Loucy (cell line): Measurements from ENCODE around the gene ALOX5AP.

Experiments used
- EZH2phosphoT487 ChIP-seq: fragments of 200-600 bp; IDR thresholded peaks from 2 replicates; pipeline ENCODE4 v1.6.1; 2018; ENCODE audit warnings: antibody characterized with exemption, mild to moderate bottlenecking, moderate library complexity, borderline replicate concordance
- TF ChIP-seq, protein P1 (sequence below): fragments of 200-600 bp; sonication (generic); conservative IDR thresholded peaks from 2 replicates; pipeline ENCODE4 v1.5.1; 2014; ENCODE audit warnings: mild to moderate bottlenecking, antibody characterized with exemption, low read length

DNA sequence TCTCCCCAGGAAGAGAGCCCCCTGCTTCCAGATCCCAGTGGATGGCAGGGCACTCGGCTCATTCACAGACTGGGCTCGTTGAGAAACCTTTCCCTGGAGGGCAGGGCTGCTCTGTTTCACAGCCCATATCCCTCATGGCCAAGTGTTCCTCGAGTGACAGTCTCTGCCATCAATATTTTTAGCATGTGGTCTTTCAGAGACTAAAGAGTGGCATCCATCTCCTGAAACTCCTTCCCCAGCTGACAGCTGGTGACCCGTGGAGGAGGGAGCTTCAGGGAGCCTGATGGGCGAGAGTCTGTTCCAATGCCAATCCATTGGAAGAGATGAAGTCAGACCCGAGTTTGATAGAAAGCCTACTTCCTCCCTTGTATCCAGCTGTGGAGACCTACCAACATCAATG lies 30.7 kb upstream of the ALOX5AP start:
- TF ChIP-seq, protein P1, sequence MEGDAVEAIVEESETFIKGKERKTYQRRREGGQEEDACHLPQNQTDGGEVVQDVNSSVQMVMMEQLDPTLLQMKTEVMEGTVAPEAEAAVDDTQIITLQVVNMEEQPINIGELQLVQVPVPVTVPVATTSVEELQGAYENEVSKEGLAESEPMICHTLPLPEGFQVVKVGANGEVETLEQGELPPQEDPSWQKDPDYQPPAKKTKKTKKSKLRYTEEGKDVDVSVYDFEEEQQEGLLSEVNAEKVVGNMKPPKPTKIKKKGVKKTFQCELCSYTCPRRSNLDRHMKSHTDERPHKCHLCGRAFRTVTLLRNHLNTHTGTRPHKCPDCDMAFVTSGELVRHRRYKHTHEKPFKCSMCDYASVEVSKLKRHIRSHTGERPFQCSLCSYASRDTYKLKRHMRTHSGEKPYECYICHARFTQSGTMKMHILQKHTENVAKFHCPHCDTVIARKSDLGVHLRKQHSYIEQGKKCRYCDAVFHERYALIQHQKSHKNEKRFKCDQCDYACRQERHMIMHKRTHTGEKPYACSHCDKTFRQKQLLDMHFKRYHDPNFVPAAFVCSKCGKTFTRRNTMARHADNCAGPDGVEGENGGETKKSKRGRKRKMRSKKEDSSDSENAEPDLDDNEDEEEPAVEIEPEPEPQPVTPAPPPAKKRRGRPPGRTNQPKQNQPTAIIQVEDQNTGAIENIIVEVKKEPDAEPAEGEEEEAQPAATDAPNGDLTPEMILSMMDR: no peak
- TF ChIP-seq EZH2phosphoT487: no peak
